ENCODE data around the gene ASB16. TPM values are rescaled to one million over a fixed set of nuclear protein-coding genes. Genes with fewer than 3 reads are reported as not detected.

Gene ASB16
- total and polyA plus RNA-seq, 4 donors: 0.10 to 0.11 (median 0.10) TPM; not detected in 1

GRCh38 chr17:44222112-44222869 is 51.8 kb downstream of the ASB16 start:
- peak overlapping the region; percentile 38 for H3K4me3 ChIP-seq
- WGBS, 2 donors: 3 to 5% methylated on average over 36 of the region's 36 CpGs
- H3K9me3 ChIP-seq (ENCODE audit: control insufficient read depth in 4 of 4, insufficient read depth in 3 of 4, low read length in 3 of 4): no peaks in the 10 kb centered on the region
- H3K9ac ChIP-seq (ENCODE audit: insufficient read depth in 1 of 2, low read length in 2 of 2): peak overlapping the region in 1 of 2 donors; percentile 9
- DNase-seq (peak; percentile 77 to 84 (median 83)), ATAC-seq (ENCODE audit: insufficient read depth, low FRiP score) (no peak)
- TF ChIP-seq CTCF (IDR thresholded peaks at IDR 0.05; ENCODE audit: control extremely low read depth, extremely low read depth): no peak
- peaks cover 0 to 3% (median 0%) of the 10 kb centered on the region in 4 donors for H3K36me3 ChIP-seq (ENCODE audit: control insufficient read depth in 4 of 4, insufficient read depth in 4 of 4, low read length in 4 of 4)
- H3K27me3 ChIP-seq (ENCODE audit: control insufficient read depth in 3 of 3, insufficient read depth in 3 of 3, low read length in 2 of 3): no peaks in the 10 kb centered on the region
- H3K27ac ChIP-seq (ENCODE audit: low read depth in 1 of 2, low read length in 1 of 2): peak overlapping the region; percentile 98 to 99
- H3K4me1 ChIP-seq (ENCODE audit: control insufficient read depth in 5 of 5, insufficient read depth in 5 of 5, low read length in 5 of 5): peaks cover 5 to 33% (median 16%) of the 10 kb centered on the region in 5 donors

GRCh38 chr17:44223541-44224071 is 53.1 kb downstream of the ASB16 start:
- Histone ChIP-seq H3K4me1 (ENCODE audit: control insufficient read depth in 5 of 5, insufficient read depth in 5 of 5, low read length in 5 of 5) (peaks cover 0 to 23% (median 9%) of the 10 kb centered on the region in 5 donors), H3K4me3 (no peak overlapping the region), H3K27me3 (ENCODE audit: control insufficient read depth in 3 of 3, insufficient read depth in 3 of 3, low read length in 2 of 3) (no peaks in the 10 kb centered on the region), H3K9me3 (ENCODE audit: control insufficient read depth in 4 of 4, insufficient read depth in 3 of 4, low read length in 3 of 4) (no peaks in the 10 kb centered on the region), H3K27ac (ENCODE audit: low read depth in 1 of 2, low read length in 1 of 2) (no peak overlapping the region), H3K9ac (ENCODE audit: insufficient read depth in 1 of 2, low read length in 2 of 2) (no peak overlapping the region), H3K36me3 (ENCODE audit: control insufficient read depth in 4 of 4, insufficient read depth in 4 of 4, low read length in 4 of 4) (no peaks in the 10 kb centered on the region)
- DNase-seq (peak in 1 of 3 donors; percentile 34), ATAC-seq (ENCODE audit: insufficient read depth, low FRiP score) (no peak)
- WGBS, 2 donors: 59 to 74% methylated on average over 7 of the region's 7 CpGs
- no peak for TF ChIP-seq CTCF (IDR thresholded peaks at IDR 0.05; ENCODE audit: control extremely low read depth, extremely low read depth)

Small RNAs within 50 kb of the gene (small RNA-seq; reads per million reads assigned to genes)
- gene MIR6782 (ENCODE audit: low replicate concordance): not detected
- not detected for gene RNU6-131P (ENCODE audit: low replicate concordance)

Other genes starting within 250 kb of the ASB16 start
- gene PPY, start 228.2 kb upstream of the ASB16 start, total RNA-seq: not detected
- not detected for gene PPY, start 228.2 kb upstream of the ASB16 start, polyA plus RNA-seq
- under 1 TPM in 1 of 2 donors, not detected in 1; 0.25 TPM for gene PYY, start 216.8 kb upstream of the ASB16 start, total RNA-seq
- under 1 TPM in 1 of 2 donors, not detected in 1; 0.05 TPM for gene PYY, start 216.8 kb upstream of the ASB16 start, polyA plus RNA-seq
- gene NAGS, start 166.1 kb upstream of the ASB16 start, total RNA-seq: 10 to 100 TPM in 1 of 2 donors, 1 to 10 TPM in 1; 2.6 to 10.7 TPM
- gene NAGS, start 166.1 kb upstream of the ASB16 start, polyA plus RNA-seq: 1 to 10 TPM; 3.6 to 6.4 TPM
- gene TMEM101, start 155.7 kb upstream of the ASB16 start, total RNA-seq: 10 to 100 TPM; 32.9 to 33.3 TPM
- 10 to 100 TPM; 28.7 to 43.5 TPM for gene TMEM101, start 155.7 kb upstream of the ASB16 start, polyA plus RNA-seq
- gene LSM12, start 104.0 kb upstream of the ASB16 start, total RNA-seq: 10 to 100 TPM; 14.8 to 45.3 TPM
- 10 to 100 TPM; 25.8 to 54.6 TPM for gene LSM12, start 104.0 kb upstream of the ASB16 start, polyA plus RNA-seq
- 10 to 100 TPM; 21.2 to 74.6 TPM for gene G6PC3, start 100.0 kb upstream of the ASB16 start, total RNA-seq
- 10 to 100 TPM; 84.8 to 87.4 TPM for gene G6PC3, start 100.0 kb upstream of the ASB16 start, polyA plus RNA-seq
- 10 to 100 TPM; 33.8 to 77.4 TPM for gene HDAC5, start 47.1 kb upstream of the ASB16 start, total RNA-seq
- gene HDAC5, start 47.1 kb upstream of the ASB16 start, polyA plus RNA-seq: 10 to 100 TPM; 29.6 to 39.0 TPM
- 1 to 10 TPM in 1 of 2 donors, under 1 TPM in 1; 0.88 to 1.3 TPM for gene HROB, start 28.8 kb upstream of the ASB16 start, total RNA-seq
- gene HROB, start 28.8 kb upstream of the ASB16 start, polyA plus RNA-seq: under 1 TPM; 0.61 to 0.87 TPM
- gene TMUB2, start 16.3 kb downstream of the ASB16 start, total RNA-seq: 10 to 100 TPM; 32.1 to 36.9 TPM
- 10 to 100 TPM; 37.5 to 40.2 TPM for gene TMUB2, start 16.3 kb downstream of the ASB16 start, polyA plus RNA-seq
- gene ATXN7L3, start 29.2 kb downstream of the ASB16 start, total RNA-seq: 10 to 100 TPM; 30.1 to 70.6 TPM
- 10 to 100 TPM; 50.4 to 50.7 TPM for gene ATXN7L3, start 29.2 kb downstream of the ASB16 start, polyA plus RNA-seq
- 10 to 100 TPM; 70.7 to 75.5 TPM for gene UBTF, start 49.0 kb downstream of the ASB16 start, total RNA-seq
- gene UBTF, start 49.0 kb downstream of the ASB16 start, polyA plus RNA-seq: 10 to 100 TPM; 31.9 to 33.8 TPM
- 10 to 100 TPM in 1 of 2 donors, 1 to 10 TPM in 1; 1.4 to 40.9 TPM for gene SLC4A1, start 97.4 kb downstream of the ASB16 start, total RNA-seq
- gene SLC4A1, start 97.4 kb downstream of the ASB16 start, polyA plus RNA-seq: under 1 TPM; 0.10 to 0.13 TPM
- gene RUNDC3A, start 137.9 kb downstream of the ASB16 start, total RNA-seq: 1 to 10 TPM in 1 of 2 donors, under 1 TPM in 1; 0.61 to 4.9 TPM
- gene RUNDC3A, start 137.9 kb downstream of the ASB16 start, polyA plus RNA-seq: under 1 TPM; 0.70 to 0.91 TPM
- gene SLC25A39, start 154.1 kb downstream of the ASB16 start, total RNA-seq: 100 to 1,000 TPM in 1 of 2 donors, 10 to 100 TPM in 1; 66.4 to 134 TPM
- gene SLC25A39, start 154.1 kb downstream of the ASB16 start, polyA plus RNA-seq: 100 to 1,000 TPM; 104 to 130 TPM
- gene GRN, start 174.6 kb downstream of the ASB16 start, total RNA-seq: 100 to 1,000 TPM; 300 to 753 TPM
- 100 to 1,000 TPM; 160 to 719 TPM for gene GRN, start 174.6 kb downstream of the ASB16 start, polyA plus RNA-seq
- 1 to 10 TPM; 1.1 to 8.0 TPM for gene FAM171A2, start 193.1 kb downstream of the ASB16 start, total RNA-seq
- gene FAM171A2, start 193.1 kb downstream of the ASB16 start, polyA plus RNA-seq: under 1 TPM; 0.47 TPM
- gene ITGA2B, start 218.9 kb downstream of the ASB16 start, total RNA-seq: 1 to 10 TPM; 2.1 to 9.2 TPM
- gene ITGA2B, start 218.9 kb downstream of the ASB16 start, polyA plus RNA-seq: 1 to 10 TPM; 1.4 to 6.3 TPM